ENCODE measurements around the gene PRKACA.
"Not testable (repeated sequence)": the region's sequence is repeated elsewhere in the genome, so short reads cannot be mapped to it uniquely, and the experiment has no call there.

Gene PRKACA

DNA sequence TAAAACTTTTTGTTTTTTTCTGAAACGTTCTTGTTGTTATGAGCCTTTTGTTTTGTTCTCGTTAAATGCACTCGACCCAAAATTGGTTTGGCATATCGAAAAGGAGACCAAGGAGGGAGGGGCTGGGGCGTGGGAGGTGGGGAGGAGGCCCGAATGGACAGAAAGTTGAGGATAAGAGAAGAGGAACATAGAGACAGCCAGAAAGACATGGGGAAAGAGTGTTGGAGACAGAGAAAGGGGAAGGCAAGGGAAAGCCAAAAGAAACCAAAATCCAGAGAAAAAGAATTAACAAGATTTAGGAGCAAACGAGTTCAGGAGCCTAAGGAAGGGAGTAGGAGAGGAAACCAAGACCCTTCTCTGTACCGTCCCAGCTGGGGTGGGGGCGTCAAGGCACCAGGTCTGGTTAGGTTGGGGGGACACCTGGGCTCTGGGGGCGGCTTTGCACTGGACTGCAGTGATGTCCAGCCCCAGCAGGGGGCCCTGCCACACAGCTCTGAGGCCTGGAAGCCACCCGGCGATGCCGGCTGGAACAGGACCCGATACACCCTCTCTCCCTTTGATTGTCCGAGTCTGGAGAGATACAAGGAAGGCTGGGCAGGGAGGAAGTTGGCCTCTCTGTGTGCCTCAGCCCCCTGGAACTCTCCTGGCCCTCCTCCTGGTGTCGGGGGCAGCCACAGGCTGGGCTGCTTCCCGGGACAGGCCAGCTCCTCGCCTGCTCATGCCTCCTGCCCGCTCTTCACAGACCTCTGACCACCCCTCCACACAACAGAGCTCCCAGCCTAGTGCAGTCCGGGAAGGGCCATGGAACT, 30.4 kb upstream of the PRKACA start:
- peak; percentile 58 to 65 for DNase-seq

GRCh38 chr19:14146789-14147216, 29.2 kb upstream of the PRKACA start:
- DNase-seq = no peak

DNA sequence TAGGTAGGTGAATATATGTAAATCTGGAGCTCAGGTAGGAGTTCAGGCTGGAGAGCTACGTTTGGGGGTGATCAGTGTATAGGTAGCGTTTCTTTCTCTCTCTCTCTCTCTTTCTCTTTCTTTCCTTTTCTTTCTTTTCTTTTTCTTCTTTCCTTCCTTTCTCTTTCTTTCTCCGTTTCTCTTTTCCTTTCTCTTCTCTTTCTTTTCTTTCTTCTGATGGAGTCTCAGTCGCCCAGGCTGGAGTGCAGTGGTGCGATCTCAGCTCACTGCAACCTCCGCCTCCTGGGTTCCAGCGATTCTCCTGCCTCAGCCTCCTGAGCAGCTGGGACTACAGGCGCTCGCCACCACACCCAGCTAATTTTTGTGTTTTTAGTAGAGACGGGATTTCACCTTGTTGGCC, 28.6 kb upstream of the PRKACA start:
- not testable (repeated sequence) for DNase-seq

DNA sequence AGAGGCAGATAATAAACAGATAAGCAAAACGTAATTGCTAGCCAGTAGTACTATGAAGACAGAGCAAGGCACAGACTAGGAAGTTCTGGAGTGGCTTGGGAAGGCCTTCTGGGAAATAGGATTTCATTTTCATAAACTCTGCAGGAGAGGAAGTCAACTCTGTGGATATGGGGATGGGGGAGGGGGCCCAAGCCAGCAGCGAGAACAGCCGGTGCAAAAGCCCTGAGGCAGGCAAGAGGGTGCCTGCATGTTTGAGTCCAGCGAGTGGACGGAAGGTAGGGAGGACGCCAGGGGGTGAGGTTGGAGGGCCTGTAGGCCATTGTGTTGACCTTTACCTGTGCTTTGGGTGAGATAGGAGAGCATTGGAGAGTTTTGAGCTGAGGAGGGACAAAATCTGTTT, 27.8 kb upstream of the PRKACA start:
- no peak for DNase-seq

- DNase-seq = no peak
Observed at GRCh38 chr19:14142262-14143190, 25.0 kb upstream of the PRKACA start.

DNA sequence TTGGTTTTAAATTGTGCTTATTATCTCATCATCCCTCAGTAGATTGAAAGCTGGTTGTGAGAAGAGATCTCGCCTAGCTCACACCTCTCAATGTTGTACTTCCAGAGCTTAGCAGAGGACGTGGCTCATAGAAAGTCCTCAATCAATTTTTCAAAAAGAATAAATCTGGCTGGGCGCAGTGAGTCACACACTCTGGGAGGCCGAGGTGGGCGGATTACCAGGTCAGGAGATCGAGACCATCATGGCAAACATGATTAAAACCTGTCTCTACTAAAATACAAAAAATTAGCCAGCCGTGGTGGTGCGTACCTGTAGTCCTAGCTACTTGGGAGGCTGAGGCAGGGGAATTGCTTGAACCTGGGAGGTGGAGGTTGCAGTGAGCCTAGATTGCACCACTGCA, 23.5 kb upstream of the PRKACA start:
- DNase-seq = peak in 1 of 2 donors; percentile 26

DNA sequence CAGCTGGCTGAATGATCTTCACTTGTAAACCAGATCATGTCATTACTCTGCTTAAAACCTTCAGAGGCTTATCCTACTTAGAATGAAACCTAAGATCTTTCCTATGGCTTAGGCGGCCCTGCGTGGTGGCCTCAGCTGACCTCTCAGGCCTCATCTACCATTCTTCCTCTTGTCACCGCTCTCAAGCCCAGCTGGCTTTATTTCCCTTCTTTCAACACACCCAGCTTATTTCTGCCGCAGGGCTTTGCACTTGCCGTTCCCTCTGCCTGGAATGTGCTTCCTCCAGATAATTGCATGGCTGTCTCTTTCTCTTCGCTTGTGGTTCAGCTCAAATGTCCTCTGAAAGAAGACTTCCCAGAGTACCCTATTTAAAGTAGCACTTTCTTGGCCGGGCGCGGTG, 22.4 kb upstream of the PRKACA start:
- no peak for DNase-seq

DNA sequence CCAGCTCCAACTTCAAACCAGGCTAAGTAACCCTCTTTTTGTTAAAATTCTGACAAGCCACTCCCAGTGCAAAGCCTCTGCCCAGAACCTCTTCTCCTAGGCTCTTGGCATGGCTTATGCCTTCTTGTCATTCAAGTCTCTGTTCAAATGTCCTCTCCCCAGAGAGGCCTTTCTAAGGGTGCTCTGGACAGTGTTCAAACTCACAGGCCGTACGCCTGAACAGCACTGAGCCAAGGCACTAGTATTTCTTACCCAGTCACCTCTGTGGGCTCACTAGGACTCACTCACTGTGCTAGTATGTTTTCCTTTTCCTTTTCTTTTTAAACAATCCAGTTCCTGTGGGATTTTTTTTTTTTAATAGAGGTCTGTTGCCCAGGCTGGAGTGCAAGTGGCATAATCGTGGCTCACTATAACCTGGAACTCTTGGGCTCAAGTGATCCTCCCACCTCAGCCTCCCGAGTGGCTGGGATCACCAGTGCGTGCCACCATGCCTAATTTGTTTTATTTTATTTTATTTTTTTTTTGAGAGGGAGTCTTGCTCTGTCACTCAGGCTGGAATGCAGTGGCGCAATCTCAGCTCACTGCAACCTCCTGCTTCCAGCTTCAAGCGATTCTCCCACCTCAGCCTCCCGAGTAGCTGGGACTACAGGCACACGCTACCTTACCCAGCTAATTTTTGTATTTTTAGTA, 21.2 kb upstream of the PRKACA start:
- DNase-seq = no peak

DNA sequence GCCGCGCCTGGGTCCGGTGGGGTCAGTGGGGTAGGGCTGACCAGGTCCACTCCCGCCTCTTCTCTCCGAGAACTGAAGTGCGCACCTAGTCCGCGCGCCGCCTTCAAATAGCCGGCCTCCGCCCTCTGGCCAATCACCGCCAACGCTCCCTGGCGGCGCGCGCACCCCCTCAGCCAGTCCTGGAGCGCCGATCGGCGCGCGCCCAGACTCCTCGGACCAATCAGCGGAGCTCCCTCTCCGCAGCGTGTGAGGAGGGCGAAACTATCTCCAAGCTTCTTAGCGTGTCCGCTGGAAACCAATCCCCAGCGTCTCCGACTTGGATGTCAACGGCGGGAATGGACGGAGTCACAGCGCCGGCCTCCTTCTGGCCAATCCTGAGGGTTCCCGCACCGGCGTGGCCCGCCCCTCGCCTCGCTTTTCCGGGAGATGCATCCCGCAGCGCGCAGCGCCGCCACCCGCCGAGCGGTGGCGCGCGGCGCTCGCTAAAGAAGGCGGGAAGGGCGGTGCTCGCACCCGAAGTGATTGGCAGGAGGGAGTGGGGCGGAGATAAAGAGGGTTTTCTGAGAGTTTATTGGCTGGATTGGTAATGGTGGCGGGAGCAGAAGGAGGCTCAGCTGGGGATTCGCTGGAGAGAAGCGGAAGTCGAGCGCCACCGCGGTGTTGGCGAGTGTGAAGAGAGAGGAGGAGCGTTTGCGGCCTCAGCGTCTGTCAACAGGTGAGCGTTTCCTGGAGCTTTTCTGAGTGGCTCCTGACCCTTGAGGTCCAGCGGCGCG, 19.1 kb upstream of the PRKACA start, which contains the start of gene ASF1B:
TSS of gene ASF1B (minus strand) at position 81 of the 773 bp plus-strand sequence. CDS start 133 bp downstream, outside the sequence.
- peak; percentile 96 to 97 for DNase-seq

- no peak for DNase-seq
Observed at GRCh38 chr19:14135985-14136508, 18.5 kb upstream of the PRKACA start.

- DNase-seq = no peak
Observed at GRCh38 chr19:14135355-14135754, 17.8 kb upstream of the PRKACA start.

DNA sequence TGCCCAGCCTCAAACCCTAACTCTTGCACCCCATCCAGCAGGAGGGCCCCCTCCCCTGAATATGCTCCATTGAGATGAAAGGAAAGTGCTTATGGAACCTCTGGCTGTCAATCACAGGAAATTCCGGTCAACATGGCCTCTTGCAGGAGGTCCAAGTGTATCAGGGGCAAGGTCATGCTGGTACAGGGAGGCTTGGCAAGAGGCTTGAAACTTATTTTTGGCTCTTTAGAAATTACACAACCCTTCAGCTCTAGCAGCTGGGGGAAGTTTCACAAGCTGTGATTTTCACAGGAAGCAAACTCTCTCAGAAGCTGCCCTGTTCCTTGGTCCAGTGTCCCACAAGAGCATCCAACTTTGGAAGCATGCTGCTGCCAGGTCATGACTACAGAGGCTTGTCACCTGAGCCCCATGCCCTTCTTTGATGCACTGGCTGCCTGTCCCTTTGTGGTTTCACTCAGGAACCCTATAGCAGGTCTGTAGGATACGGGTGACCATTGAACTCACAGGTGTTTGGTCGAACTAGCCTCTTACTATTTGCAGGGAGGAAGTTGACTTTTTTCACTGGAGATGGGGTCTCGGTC, 10.5 kb upstream of the PRKACA start:
- no peak for DNase-seq

DNA sequence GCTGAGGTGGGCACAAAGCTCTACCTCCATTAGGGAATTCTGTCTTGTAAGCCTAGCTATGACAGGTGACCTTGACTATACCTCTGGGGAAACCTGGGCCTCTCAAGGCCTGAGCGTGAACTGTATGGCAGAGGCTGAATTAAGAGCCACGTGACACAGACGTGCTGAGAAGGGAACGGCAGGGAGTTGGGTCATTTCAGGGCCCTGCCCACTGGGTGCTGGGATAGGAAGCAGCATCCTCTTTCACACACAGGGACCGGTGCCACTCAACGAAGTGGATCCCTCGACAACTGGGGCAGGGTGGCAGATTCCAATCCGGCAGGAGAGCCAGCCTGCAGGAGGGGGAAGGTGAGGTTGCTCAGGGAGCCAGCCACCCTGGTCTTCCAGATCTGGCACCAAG, 9.6 kb upstream of the PRKACA start:
- DNase-seq = no peak

- no peak for DNase-seq
Observed at GRCh38 chr19:14122924-14123323, 5.4 kb upstream of the PRKACA start.

- DNase-seq = no peak
Observed at GRCh38 chr19:14120497-14120780, 2.9 kb upstream of the PRKACA start.

- no peak for DNase-seq
Observed at GRCh38 chr19:14119644-14120496, 2.3 kb upstream of the PRKACA start.

DNA sequence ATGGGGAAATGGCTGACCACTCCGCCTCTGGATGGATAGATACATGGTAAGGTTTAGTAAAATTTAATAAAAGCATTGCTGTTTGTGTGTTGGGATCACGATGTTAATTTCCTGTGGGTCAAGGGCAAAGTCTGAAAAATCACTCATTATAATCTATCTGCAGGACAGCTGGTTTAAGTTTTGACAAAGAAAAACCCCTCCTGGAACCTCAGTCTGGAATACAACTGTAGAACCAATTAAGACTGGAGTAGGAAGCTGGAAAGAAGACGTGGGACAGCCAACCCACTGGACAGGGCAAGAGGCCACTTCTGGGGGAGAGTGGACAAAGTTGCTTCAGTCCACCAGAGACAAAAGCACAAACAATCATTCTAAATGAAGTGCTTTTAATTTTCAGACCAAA, 1.6 kb upstream of the PRKACA start:
- no peak for DNase-seq

- DNase-seq = peak; percentile 34 to 40
Observed at GRCh38 chr19:14118165-14119051, 846 bp upstream of the PRKACA start.

GRCh38 chr19:14116918-14117578, 514 bp downstream of the PRKACA start:
- peak in 1 of 2 donors; percentile 25 for DNase-seq

All from stimulated activated CD4-positive, alpha-beta T cell treated with anti-CD3 and anti-CD28 coated beads, Interleukin-2, amount 100 ng/mL, for 24 hours (primary cell).